ENCODE results near the gene LEFTY2. TPM values are rescaled to one million over a fixed set of nuclear protein-coding genes. Genes with fewer than 3 reads are reported as not detected.
A peak's percentile ranks its signal among the peaks of the same experiment; 100 is the strongest.

The LEFTY2 gene
- total and polyA plus RNA-seq, 9 of the 15 experiments (the other 6 are each of a cell fraction or from before 2014, with no cell fraction given), result 0.04 to 0.14 TPM; not detected in 7

GRCh38 chr1:225941187-225941941 is at the start of gene LEFTY2 (continued):
- TF ChIP-seq, protein P1, sequence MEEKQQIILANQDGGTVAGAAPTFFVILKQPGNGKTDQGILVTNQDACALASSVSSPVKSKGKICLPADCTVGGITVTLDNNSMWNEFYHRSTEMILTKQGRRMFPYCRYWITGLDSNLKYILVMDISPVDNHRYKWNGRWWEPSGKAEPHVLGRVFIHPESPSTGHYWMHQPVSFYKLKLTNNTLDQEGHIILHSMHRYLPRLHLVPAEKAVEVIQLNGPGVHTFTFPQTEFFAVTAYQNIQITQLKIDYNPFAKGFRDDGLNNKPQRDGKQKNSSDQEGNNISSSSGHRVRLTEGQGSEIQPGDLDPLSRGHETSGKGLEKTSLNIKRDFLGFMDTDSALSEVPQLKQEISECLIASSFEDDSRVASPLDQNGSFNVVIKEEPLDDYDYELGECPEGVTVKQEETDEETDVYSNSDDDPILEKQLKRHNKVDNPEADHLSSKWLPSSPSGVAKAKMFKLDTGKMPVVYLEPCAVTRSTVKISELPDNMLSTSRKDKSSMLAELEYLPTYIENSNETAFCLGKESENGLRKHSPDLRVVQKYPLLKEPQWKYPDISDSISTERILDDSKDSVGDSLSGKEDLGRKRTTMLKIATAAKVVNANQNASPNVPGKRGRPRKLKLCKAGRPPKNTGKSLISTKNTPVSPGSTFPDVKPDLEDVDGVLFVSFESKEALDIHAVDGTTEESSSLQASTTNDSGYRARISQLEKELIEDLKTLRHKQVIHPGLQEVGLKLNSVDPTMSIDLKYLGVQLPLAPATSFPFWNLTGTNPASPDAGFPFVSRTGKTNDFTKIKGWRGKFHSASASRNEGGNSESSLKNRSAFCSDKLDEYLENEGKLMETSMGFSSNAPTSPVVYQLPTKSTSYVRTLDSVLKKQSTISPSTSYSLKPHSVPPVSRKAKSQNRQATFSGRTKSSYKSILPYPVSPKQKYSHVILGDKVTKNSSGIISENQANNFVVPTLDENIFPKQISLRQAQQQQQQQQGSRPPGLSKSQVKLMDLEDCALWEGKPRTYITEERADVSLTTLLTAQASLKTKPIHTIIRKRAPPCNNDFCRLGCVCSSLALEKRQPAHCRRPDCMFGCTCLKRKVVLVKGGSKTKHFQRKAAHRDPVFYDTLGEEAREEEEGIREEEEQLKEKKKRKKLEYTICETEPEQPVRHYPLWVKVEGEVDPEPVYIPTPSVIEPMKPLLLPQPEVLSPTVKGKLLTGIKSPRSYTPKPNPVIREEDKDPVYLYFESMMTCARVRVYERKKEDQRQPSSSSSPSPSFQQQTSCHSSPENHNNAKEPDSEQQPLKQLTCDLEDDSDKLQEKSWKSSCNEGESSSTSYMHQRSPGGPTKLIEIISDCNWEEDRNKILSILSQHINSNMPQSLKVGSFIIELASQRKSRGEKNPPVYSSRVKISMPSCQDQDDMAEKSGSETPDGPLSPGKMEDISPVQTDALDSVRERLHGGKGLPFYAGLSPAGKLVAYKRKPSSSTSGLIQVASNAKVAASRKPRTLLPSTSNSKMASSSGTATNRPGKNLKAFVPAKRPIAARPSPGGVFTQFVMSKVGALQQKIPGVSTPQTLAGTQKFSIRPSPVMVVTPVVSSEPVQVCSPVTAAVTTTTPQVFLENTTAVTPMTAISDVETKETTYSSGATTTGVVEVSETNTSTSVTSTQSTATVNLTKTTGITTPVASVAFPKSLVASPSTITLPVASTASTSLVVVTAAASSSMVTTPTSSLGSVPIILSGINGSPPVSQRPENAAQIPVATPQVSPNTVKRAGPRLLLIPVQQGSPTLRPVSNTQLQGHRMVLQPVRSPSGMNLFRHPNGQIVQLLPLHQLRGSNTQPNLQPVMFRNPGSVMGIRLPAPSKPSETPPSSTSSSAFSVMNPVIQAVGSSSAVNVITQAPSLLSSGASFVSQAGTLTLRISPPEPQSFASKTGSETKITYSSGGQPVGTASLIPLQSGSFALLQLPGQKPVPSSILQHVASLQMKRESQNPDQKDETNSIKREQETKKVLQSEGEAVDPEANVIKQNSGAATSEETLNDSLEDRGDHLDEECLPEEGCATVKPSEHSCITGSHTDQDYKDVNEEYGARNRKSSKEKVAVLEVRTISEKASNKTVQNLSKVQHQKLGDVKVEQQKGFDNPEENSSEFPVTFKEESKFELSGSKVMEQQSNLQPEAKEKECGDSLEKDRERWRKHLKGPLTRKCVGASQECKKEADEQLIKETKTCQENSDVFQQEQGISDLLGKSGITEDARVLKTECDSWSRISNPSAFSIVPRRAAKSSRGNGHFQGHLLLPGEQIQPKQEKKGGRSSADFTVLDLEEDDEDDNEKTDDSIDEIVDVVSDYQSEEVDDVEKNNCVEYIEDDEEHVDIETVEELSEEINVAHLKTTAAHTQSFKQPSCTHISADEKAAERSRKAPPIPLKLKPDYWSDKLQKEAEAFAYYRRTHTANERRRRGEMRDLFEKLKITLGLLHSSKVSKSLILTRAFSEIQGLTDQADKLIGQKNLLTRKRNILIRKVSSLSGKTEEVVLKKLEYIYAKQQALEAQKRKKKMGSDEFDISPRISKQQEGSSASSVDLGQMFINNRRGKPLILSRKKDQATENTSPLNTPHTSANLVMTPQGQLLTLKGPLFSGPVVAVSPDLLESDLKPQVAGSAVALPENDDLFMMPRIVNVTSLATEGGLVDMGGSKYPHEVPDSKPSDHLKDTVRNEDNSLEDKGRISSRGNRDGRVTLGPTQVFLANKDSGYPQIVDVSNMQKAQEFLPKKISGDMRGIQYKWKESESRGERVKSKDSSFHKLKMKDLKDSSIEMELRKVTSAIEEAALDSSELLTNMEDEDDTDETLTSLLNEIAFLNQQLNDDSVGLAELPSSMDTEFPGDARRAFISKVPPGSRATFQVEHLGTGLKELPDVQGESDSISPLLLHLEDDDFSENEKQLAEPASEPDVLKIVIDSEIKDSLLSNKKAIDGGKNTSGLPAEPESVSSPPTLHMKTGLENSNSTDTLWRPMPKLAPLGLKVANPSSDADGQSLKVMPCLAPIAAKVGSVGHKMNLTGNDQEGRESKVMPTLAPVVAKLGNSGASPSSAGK (IDR thresholded peaks at IDR 0.05), result no peak
- TF ChIP-seq ELF1 (tag; IDR thresholded peaks at IDR 0.05) (no peak), ZKSCAN3 (CRISPR knock-in tag; IDR thresholded peaks at IDR 0.05) (no peak), EP400 (IDR thresholded peaks at IDR 0.05) (no peak), DMBX1 (CRISPR knock-in tag; IDR thresholded peaks at IDR 0.05; ENCODE audit: borderline replicate concordance) (no peak), ZNF766 (CRISPR knock-in tag; conservative IDR thresholded peaks at IDR 0.05) (no peak), USF2 (CRISPR knock-in tag; IDR thresholded peaks at IDR 0.05) (peak; percentile 89), SRSF3 (IDR thresholded peaks at IDR 0.05; ENCODE audit: insufficient read depth, low read length) (no peak), MITF (IDR thresholded peaks at IDR 0.05) (peak; percentile 67; the same call in 1 of the 2 replicates), MECOM (CRISPR knock-in tag; IDR thresholded peaks at IDR 0.05) (no peak), ZC3H11A (IDR thresholded peaks at IDR 0.05; ENCODE audit: low read depth, low read length) (no peak)
- TF ChIP-seq, protein P2, sequence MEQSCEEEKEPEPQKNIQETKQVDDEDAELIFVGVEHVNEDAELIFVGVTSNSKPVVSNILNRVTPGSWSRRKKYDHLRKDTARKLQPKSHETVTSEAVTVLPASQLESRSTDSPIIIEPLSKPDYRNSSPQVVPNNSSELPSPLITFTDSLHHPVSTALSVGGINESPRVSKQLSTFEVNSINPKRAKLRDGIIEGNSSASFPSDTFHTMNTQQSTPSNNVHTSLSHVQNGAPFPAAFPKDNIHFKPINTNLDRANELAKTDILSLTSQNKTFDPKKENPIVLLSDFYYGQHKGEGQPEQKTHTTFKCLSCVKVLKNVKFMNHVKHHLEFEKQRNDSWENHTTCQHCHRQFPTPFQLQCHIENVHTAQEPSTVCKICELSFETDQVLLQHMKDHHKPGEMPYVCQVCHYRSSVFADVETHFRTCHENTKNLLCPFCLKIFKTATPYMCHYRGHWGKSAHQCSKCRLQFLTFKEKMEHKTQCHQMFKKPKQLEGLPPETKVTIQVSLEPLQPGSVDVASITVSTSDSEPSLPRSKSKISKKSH (CRISPR knock-in tag; IDR thresholded peaks at IDR 0.05), result no peak
